GM12801 (cell line): ENCODE measurements around the gene FXR1.

Experiments
- TF ChIP-seq, protein P1 (sequence below): IDR thresholded peaks from one replicate; pipeline ENCODE4 v1.5.1; 2011; ENCODE audit warnings: control low read depth; ENCODE audit not compliant: insufficient read length; ENCODE audit errors: extremely low read depth

The FXR1 gene

DNA sequence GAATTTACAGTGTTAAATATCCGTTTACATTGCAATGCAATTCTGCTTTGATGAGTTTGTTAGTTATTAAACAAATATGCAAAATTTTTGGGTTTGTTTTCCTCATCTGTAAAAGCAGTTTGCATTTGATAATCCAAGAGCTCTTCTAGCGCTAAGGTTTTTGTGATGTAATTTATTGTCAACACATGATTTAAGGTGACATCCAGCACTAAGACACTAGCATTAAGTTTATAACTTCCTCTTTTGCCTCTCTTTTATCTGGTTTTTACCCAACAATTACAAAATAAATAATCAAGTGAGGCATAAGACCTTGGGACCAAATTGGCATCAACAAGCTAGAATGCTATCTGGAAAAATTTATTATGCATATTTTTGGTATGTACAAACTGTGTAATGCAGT, 78.0 kb downstream of the FXR1 start:
- TF ChIP-seq, protein P1, sequence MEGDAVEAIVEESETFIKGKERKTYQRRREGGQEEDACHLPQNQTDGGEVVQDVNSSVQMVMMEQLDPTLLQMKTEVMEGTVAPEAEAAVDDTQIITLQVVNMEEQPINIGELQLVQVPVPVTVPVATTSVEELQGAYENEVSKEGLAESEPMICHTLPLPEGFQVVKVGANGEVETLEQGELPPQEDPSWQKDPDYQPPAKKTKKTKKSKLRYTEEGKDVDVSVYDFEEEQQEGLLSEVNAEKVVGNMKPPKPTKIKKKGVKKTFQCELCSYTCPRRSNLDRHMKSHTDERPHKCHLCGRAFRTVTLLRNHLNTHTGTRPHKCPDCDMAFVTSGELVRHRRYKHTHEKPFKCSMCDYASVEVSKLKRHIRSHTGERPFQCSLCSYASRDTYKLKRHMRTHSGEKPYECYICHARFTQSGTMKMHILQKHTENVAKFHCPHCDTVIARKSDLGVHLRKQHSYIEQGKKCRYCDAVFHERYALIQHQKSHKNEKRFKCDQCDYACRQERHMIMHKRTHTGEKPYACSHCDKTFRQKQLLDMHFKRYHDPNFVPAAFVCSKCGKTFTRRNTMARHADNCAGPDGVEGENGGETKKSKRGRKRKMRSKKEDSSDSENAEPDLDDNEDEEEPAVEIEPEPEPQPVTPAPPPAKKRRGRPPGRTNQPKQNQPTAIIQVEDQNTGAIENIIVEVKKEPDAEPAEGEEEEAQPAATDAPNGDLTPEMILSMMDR: no peak

- TF ChIP-seq, protein P1: no peak
These were observed 84.0 kb downstream of the FXR1 start for GRCh38 chr3:180996415-180996932.

- TF ChIP-seq, protein P1: no peak
These were observed 94.1 kb downstream of the FXR1 start for GRCh38 chr3:181006541-181006940.

DNA sequence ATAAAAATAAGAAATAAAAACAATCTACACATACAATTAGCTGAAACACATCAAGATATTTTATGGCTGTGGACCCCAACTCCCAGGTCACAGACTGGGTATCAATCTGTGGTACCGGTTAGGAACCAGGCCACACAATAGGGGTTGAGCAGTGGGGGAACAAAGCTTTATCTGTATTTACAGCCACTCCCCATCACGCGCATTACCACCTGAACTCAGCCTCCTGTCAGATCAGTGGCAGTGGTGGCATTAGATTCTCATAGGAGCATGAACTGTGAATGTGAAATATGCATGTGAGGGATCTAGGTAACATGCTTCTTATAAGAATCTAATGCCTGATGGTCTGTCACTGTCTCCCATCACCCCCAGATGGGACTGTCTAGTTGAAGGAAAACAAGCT, 94.8 kb downstream of the FXR1 start:
- TF ChIP-seq, protein P1: no peak

GRCh38 chr3:181008796-181009195, 96.3 kb downstream of the FXR1 start:
- TF ChIP-seq, protein P1: no peak

- TF ChIP-seq, protein P1: no peak
These were observed 96.8 kb downstream of the FXR1 start for GRCh38 chr3:181009225-181009624.

DNA sequence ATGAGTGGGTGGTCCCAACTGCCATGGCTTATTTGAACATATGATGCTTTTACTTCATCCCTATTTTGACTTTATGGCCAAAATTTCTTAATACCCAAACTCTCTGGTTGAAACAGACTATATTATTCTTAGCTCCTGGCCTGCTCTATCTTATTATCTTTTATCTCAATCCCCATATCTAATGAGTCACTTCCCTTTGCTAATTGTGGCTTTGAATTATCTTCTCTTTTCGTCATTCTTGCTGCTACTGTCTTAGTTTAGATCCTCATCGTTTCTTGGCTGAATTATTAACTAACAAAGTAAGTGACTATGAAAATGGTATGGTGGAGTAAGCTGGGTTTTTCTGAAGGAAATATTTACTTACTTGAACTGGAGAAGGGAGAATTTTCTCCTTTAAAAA, 105.2 kb downstream of the FXR1 start:
- TF ChIP-seq, protein P1: no peak

DNA sequence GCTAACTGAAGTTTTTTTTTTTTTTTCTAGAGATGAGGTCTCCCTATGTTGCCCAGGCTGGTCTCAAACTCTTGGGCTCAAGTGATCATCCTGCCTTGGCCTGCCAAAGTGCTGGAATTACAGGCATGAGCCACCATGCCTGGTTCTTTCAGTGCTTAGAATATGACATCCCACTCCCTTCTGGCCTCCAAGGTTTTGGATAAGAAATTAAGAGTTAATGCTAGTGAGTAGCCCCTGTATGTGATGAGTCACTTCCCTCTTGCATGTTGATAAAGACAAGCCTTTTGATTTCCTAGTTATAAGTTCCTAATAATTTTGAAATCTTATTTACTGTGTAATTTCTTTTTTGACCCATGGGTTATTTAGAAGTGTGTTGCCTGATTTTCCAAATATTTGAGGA, 112.7 kb downstream of the FXR1 start:
- TF ChIP-seq, protein P1: no peak
